Endothelial cell of umbilical vein (primary cell): Measurements from ENCODE around the gene TBC1D8.

Experiments used
- EZH2 ChIP-seq: IDR thresholded peaks from 2 replicates; pipeline ENCODE4 v1.6.1; 2012; ENCODE audit warnings: borderline replicate concordance, low read depth, mild to moderate bottlenecking, moderate library complexity, low read length, inconsistent platforms; ENCODE audit not compliant: severe bottlenecking
- JUN ChIP-seq: IDR thresholded peaks from 2 replicates; pipeline ENCODE4 v1.6.1; 2011; ENCODE audit warnings: borderline replicate concordance, low read depth; ENCODE audit not compliant: insufficient read length, insufficient read depth
- POLR2A ChIP-seq: IDR thresholded peaks from 2 replicates; pipeline ENCODE4 v1.6.1; 2012; ENCODE audit warnings: low read depth, mild to moderate bottlenecking, control low read depth, low read length
- POLR2AphosphoS5 ChIP-seq: IDR thresholded peaks from 2 replicates; pipeline ENCODE4 v1.6.1; 2012; ENCODE audit warnings: low read depth, mild to moderate bottlenecking, control low read depth, low read length, moderate library complexity; ENCODE audit not compliant: insufficient read depth
- TF ChIP-seq, protein P1 (sequence below), 2 donors: IDR thresholded peaks; 1 replicate in 1 of 2; 2 replicates in 1 of 2; pipeline ENCODE4 v1.5.1; 2011; ENCODE audit warnings: low read length in 2 of 2, mild to moderate bottlenecking in 2 of 2, moderate library complexity in 2 of 2, control low read depth in 1 of 2, inconsistent platforms in 1 of 2, low read depth in 1 of 2; ENCODE audit not compliant: insufficient read depth in 1 of 2; ENCODE audit errors: extremely low read depth in 1 of 2
- TF ChIP-seq, protein P2 (sequence below): IDR thresholded peaks from 2 replicates; pipeline ENCODE4 v1.6.1; 2011; ENCODE audit not compliant: insufficient read depth, insufficient read length

DNA sequence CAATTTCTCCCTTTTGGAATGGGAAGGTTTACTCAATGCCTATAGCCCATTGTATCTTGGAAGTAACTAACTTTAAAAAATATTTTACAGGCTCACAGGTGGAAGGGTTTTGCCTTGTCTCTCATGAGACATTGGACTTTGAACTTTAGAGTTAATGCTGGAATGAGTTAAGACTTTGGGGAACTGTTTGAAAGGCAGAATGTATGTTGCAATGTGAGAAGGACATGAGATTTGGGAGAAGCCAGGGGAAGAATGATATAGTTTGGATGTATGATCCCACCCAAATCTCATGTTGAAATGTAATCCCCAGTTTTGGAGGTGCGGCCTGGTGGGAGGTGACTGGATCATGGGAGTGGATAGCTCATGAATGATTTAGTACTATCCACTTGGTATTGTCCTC lies 17.5 kb upstream of the TBC1D8 start:
- TF ChIP-seq, protein P1, sequence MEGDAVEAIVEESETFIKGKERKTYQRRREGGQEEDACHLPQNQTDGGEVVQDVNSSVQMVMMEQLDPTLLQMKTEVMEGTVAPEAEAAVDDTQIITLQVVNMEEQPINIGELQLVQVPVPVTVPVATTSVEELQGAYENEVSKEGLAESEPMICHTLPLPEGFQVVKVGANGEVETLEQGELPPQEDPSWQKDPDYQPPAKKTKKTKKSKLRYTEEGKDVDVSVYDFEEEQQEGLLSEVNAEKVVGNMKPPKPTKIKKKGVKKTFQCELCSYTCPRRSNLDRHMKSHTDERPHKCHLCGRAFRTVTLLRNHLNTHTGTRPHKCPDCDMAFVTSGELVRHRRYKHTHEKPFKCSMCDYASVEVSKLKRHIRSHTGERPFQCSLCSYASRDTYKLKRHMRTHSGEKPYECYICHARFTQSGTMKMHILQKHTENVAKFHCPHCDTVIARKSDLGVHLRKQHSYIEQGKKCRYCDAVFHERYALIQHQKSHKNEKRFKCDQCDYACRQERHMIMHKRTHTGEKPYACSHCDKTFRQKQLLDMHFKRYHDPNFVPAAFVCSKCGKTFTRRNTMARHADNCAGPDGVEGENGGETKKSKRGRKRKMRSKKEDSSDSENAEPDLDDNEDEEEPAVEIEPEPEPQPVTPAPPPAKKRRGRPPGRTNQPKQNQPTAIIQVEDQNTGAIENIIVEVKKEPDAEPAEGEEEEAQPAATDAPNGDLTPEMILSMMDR (IDR thresholded peaks at IDR 0.05; ENCODE audit: extremely low read depth in 1 of 2, insufficient read depth in 1 of 2, low read depth in 1 of 2, low read length in 2 of 2): no peak
- TF ChIP-seq POLR2AphosphoS5 (no peak), POLR2A (no peak), EZH2 (no peak), JUN (no peak)
- TF ChIP-seq, protein P2, sequence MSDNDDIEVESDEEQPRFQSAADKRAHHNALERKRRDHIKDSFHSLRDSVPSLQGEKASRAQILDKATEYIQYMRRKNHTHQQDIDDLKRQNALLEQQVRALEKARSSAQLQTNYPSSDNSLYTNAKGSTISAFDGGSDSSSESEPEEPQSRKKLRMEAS: no peak
